HepG2 (cell line): ENCODE data around the gene FAM83D. TPM values are rescaled to one million over a fixed set of nuclear protein-coding genes. Genes with fewer than 3 reads are reported as not detected.

Source experiments
- DNMT1 ChIP-seq: sonication (generic); formaldehyde crosslinking; IDR thresholded peaks from 2 replicates; pipeline ENCODE4 v1.5.1; 2020; ENCODE audit warnings: mild to moderate bottlenecking, missing genetic modification reagents
- ETV5 ChIP-seq: IDR thresholded peaks from 2 replicates; pipeline ENCODE4 v1.6.1; 2018; ENCODE audit warnings: missing biosample characterization, missing genetic modification reagents, inconsistent platforms, borderline replicate concordance
- FOXO1 ChIP-seq: sonication (generic); formaldehyde crosslinking; IDR thresholded peaks from 2 replicates; pipeline ENCODE4 v1.4.0; 2020; ENCODE audit warnings: missing genetic modification reagents
- HOXA7 ChIP-seq: sonication (generic); formaldehyde crosslinking; IDR thresholded peaks from 2 replicates; pipeline ENCODE4 v1.8.1; 2022; ENCODE audit warnings: mild to moderate bottlenecking, missing genetic modification reagents, moderate library complexity
- JUN ChIP-seq: sonication (generic); formaldehyde crosslinking; IDR thresholded peaks from 2 replicates; pipeline ENCODE4 v1.4.0; 2020; ENCODE audit warnings: mild to moderate bottlenecking, missing genetic modification reagents
- NFYB ChIP-seq: sonication (generic); formaldehyde crosslinking; IDR thresholded peaks from 2 replicates; pipeline ENCODE4 v1.4.0; 2020; ENCODE audit warnings: missing genetic modification reagents
- SOX5 ChIP-seq: IDR thresholded peaks from 2 replicates; pipeline ENCODE4 v1.6.1; 2016; ENCODE audit warnings: borderline replicate concordance
- SPEN ChIP-seq: sonication (generic); formaldehyde crosslinking; IDR thresholded peaks from 2 replicates; pipeline ENCODE4 v1.5.1; 2020; ENCODE audit warnings: low read depth, mild to moderate bottlenecking, missing genetic modification reagents
- SUZ12 ChIP-seq: fragments of 150-350 bp; IDR thresholded peaks from 2 replicates; pipeline ENCODE4 v1.6.1; 2014; ENCODE audit warnings: low read depth, low read length
- SYNCRIP ChIP-seq: fragments of 200-400 bp; formaldehyde crosslinking; IDR thresholded peaks from 2 replicates; pipeline ENCODE4 v1.6.1; 2018; ENCODE audit warnings: mild to moderate bottlenecking, low read depth, low read length; ENCODE audit not compliant: insufficient read depth
- ZBTB43 ChIP-seq: sonication (generic); formaldehyde crosslinking; conservative IDR thresholded peaks from 2 replicates; pipeline ENCODE4 v1.4.0; 2020; ENCODE audit warnings: missing genetic modification reagents
- ZMAT5 ChIP-seq: sonication (generic); formaldehyde crosslinking; IDR thresholded peaks from 2 replicates; pipeline ENCODE4 v1.5.0; 2020; ENCODE audit warnings: mild to moderate bottlenecking, low read depth, missing genetic modification reagents, borderline replicate concordance
- ZNF24 ChIP-seq: fragments of 450-650 bp; IDR thresholded peaks from 2 replicates; pipeline ENCODE4 v1.6.1; 2017; ENCODE audit warnings: antibody characterized with exemption, mild to moderate bottlenecking
- ZNF275 ChIP-seq: sonication (generic); formaldehyde crosslinking; IDR thresholded peaks from 2 replicates; pipeline ENCODE4 v1.8.0; 2022; ENCODE audit warnings: missing genetic modification reagents, mild to moderate bottlenecking, inconsistent platforms, borderline replicate concordance
- ZNF691 ChIP-seq: sonication (generic); formaldehyde crosslinking; IDR thresholded peaks from 2 replicates; pipeline ENCODE4 v1.4.0; 2020; ENCODE audit warnings: missing genetic modification reagents, low read depth, mild to moderate bottlenecking, borderline replicate concordance
- ZSCAN9 ChIP-seq: IDR thresholded peaks from 2 replicates; pipeline ENCODE4 v1.6.1; 2016; ENCODE audit warnings: borderline replicate concordance
- polyA plus RNA-seq, 8 experiments: library from polyadenylated mRNA; depleted of rRNA in 3 of 8; stranded (reverse) in 7 of 8; unstranded in 1 of 8; fragments of >200 nt; fragmentation: Illumina TruSeq in 4 of 8; extraction: Trizol in 4 of 8; gene quantifications; 2 replicates each; pipeline versions ENCODE4 v1.2.1 to v1.2.3, GENCODE V29; 2011 to 2016; ENCODE audit warnings: low read depth in 4 of 8, missing spikeins in 1 of 8, mixed read lengths in 1 of 8; ENCODE audit not compliant: insufficient read depth in 1 of 8
- total RNA-seq, 5 experiments: library from RNA; depleted of rRNA; stranded (reverse); fragments of >200 nt; fragmentation: Illumina TruSeq; extraction: Trizol; gene quantifications; 2 replicates each; pipeline ENCODE4 v1.2.3, GENCODE V29; 2016; ENCODE audit warnings: low read depth in 1 of 5
- TF ChIP-seq, protein P1 (sequence below): sonication (generic); formaldehyde crosslinking; IDR thresholded peaks from 2 replicates; pipeline ENCODE4 v1.5.1; 2020; ENCODE audit warnings: mild to moderate bottlenecking, missing genetic modification reagents, moderate library complexity
- TF ChIP-seq, protein P2 (sequence below): sonication (generic); formaldehyde crosslinking; IDR thresholded peaks from 2 replicates; pipeline ENCODE4 v1.4.0; 2020; ENCODE audit warnings: missing genetic modification reagents

The FAM83D gene
- total and polyA plus RNA-seq, 2 of the 13 experiments (the other 11 are each of a cell fraction or from before 2014, with no cell fraction given): 51.4 to 64.0 TPM

DNA sequence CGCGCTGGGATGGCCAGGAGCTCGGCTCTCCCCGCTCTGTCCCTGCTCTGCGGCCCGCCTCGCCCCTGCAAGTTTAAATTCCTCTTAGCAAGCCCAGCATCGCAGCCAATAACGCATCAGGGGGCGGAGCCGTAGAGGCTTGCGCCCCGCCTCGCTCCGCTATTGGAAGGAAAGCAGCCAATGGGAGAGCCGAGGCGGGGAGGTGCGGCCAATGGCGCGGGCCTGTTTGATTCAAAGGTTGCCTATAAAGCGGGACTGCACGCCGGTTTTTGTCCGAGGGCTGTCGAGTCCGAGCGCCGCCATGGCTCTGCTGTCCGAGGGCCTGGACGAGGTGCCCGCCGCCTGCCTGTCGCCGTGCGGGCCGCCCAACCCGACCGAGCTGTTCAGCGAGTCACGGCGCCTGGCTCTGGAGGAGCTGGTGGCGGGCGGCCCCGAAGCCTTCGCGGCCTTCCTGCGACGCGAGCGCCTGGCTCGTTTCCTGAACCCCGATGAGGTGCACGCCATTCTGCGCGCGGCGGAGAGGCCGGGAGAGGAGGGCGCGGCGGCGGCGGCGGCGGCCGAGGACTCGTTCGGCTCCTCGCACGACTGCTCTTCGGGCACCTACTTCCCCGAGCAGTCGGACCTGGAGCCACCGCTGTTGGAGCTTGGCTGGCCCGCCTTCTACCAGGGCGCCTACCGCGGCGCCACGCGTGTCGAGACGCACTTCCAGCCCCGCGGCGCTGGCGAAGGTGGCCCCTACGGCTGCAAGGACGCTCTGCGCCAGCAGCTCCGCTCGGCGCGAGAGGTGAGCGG lies at the start of gene FAM83D (continued):
- TF ChIP-seq ZBTB43 (CRISPR knock-in tag) (0 out of 2 replicates have a peak, but pooled peaks have one; percentile 73), DNMT1 (CRISPR knock-in tag) (0 out of 2 replicates have a peak, but pooled peaks have one; percentile 16), ETV5 (no peak; the same call in none of the 2 replicates), SPEN (CRISPR knock-in tag) (peak; percentile 92), SYNCRIP (no peak), JUN (CRISPR knock-in tag) (peak; percentile 84; the same call in 1 of the 2 replicates), ZMAT5 (CRISPR knock-in tag) (no peak), ZNF275 (peak; percentile 96), HOXA7 (CRISPR knock-in tag) (no peak), SUZ12 (no peak), ZNF691 (CRISPR knock-in tag) (peak; percentile 83), ZSCAN9 (CRISPR knock-in tag) (peak; percentile 80; the same call in 1 of the 2 replicates), FOXO1 (peak; percentile 67; the same call in 1 of the 2 replicates), ZNF24 (no peak), SOX5 (peak; percentile 44; the same call in 1 of the 2 replicates), NFYB (CRISPR knock-in tag) (peak; percentile 100)
- TF ChIP-seq, protein P1, sequence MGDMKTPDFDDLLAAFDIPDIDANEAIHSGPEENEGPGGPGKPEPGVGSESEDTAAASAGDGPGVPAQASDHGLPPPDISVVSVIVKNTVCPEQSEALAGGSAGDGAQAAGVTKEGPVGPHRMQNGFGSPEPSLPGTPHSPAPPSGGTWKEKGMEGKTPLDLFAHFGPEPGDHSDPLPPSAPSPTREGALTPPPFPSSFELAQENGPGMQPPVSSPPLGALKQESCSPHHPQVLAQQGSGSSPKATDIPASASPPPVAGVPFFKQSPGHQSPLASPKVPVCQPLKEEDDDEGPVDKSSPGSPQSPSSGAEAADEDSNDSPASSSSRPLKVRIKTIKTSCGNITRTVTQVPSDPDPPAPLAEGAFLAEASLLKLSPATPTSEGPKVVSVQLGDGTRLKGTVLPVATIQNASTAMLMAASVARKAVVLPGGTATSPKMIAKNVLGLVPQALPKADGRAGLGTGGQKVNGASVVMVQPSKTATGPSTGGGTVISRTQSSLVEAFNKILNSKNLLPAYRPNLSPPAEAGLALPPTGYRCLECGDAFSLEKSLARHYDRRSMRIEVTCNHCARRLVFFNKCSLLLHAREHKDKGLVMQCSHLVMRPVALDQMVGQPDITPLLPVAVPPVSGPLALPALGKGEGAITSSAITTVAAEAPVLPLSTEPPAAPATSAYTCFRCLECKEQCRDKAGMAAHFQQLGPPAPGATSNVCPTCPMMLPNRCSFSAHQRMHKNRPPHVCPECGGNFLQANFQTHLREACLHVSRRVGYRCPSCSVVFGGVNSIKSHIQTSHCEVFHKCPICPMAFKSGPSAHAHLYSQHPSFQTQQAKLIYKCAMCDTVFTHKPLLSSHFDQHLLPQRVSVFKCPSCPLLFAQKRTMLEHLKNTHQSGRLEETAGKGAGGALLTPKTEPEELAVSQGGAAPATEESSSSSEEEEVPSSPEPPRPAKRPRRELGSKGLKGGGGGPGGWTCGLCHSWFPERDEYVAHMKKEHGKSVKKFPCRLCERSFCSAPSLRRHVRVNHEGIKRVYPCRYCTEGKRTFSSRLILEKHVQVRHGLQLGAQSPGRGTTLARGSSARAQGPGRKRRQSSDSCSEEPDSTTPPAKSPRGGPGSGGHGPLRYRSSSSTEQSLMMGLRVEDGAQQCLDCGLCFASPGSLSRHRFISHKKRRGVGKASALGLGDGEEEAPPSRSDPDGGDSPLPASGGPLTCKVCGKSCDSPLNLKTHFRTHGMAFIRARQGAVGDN (CRISPR knock-in tag): peak; percentile 96
- TF ChIP-seq, protein P2, sequence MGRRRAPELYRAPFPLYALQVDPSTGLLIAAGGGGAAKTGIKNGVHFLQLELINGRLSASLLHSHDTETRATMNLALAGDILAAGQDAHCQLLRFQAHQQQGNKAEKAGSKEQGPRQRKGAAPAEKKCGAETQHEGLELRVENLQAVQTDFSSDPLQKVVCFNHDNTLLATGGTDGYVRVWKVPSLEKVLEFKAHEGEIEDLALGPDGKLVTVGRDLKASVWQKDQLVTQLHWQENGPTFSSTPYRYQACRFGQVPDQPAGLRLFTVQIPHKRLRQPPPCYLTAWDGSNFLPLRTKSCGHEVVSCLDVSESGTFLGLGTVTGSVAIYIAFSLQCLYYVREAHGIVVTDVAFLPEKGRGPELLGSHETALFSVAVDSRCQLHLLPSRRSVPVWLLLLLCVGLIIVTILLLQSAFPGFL (CRISPR knock-in tag): peak; percentile 95; the same call in 1 of the 2 replicates
